Measurements from ENCODE around the gene WLS.

The WLS gene

GRCh38 chr1:68227598-68227997, 4.7 kb downstream of the WLS start:
- no peak for DNase-seq (ENCODE audit: low spot score)

- no peak for DNase-seq (ENCODE audit: low spot score)
Observed at GRCh38 chr1:68225781-68226180, 6.5 kb downstream of the WLS start.

- DNase-seq (ENCODE audit: low spot score), result no peak
Observed at GRCh38 chr1:68223687-68224086, 8.6 kb downstream of the WLS start.

GRCh38 chr1:68221980-68222373, 10.3 kb downstream of the WLS start:
- no peak for DNase-seq (ENCODE audit: low spot score)

GRCh38 chr1:68221001-68221979, 11.0 kb downstream of the WLS start:
- no peak for DNase-seq (ENCODE audit: low spot score)

- no peak for DNase-seq (ENCODE audit: low spot score)
Observed at GRCh38 chr1:68220420-68220819, 11.9 kb downstream of the WLS start.

GRCh38 chr1:68218490-68218889, 13.8 kb downstream of the WLS start:
- DNase-seq (ENCODE audit: low spot score), result no peak

GRCh38 chr1:68217618-68218017, 14.7 kb downstream of the WLS start:
- no peak for DNase-seq (ENCODE audit: low spot score)

GRCh38 chr1:68217060-68217554, 15.2 kb downstream of the WLS start:
- no peak for DNase-seq (ENCODE audit: low spot score)

GRCh38 chr1:68216089-68216772, 16.1 kb downstream of the WLS start:
- no peak for DNase-seq (ENCODE audit: low spot score)

GRCh38 chr1:68213843-68214242, 18.5 kb downstream of the WLS start:
- no peak for DNase-seq (ENCODE audit: low spot score)

- DNase-seq (ENCODE audit: low spot score), result no peak
Observed at GRCh38 chr1:68211761-68212380, 20.5 kb downstream of the WLS start.

GRCh38 chr1:68210829-68211228, 21.5 kb downstream of the WLS start:
- DNase-seq (ENCODE audit: low spot score), result no peak

GRCh38 chr1:68210027-68210426, 22.3 kb downstream of the WLS start:
- no peak for DNase-seq (ENCODE audit: low spot score)

GRCh38 chr1:68206848-68207689, 25.3 kb downstream of the WLS start:
- DNase-seq (ENCODE audit: low spot score), result no peak

- no peak for DNase-seq (ENCODE audit: low spot score)
Observed at GRCh38 chr1:68205794-68206358, 26.4 kb downstream of the WLS start.

- DNase-seq (ENCODE audit: low spot score), result no peak
Observed at GRCh38 chr1:68204977-68205630, 27.2 kb downstream of the WLS start.

GRCh38 chr1:68202239-68202832, 30.0 kb downstream of the WLS start:
- no peak for DNase-seq (ENCODE audit: low spot score)

- no peak for DNase-seq (ENCODE audit: low spot score)
Observed at GRCh38 chr1:68201546-68202238, 30.6 kb downstream of the WLS start.

GRCh38 chr1:68199603-68200002, 32.7 kb downstream of the WLS start:
- no peak for DNase-seq (ENCODE audit: low spot score)

All from HuH-7.5 (cell line).